Right atrium auricular region (tissue), 2 donors: ENCODE measurements around the gene MAP2K4. TPM values are rescaled to one million over a fixed set of nuclear protein-coding genes. Genes with fewer than 3 reads are reported as not detected.

Source experiments
- DNase-seq: peaks from one replicate; pipeline ENCODE4 v3.0.0-alpha.2; 2019; ENCODE audit warnings: low spot score
- H3K27ac ChIP-seq, 2 donors: fragments of 200-600 bp; sonication (generic); 1 replicate in 1 of 2; 2 replicates in 1 of 2; pipeline ENCODE4 v1.5.1; 2016 to 2019
- H3K27me3 ChIP-seq, 2 donors: fragments of 200-600 bp; sonication (generic); one replicate each; pipeline versions ENCODE4 v1.5.1 to v1.6.0; 2017 to 2019
- H3K36me3 ChIP-seq: fragments of 200-600 bp; sonication (generic); one replicate; pipeline ENCODE4 v1.5.1; 2016
- H3K4me1 ChIP-seq, 2 donors: fragments of 200-600 bp; sonication (generic); one replicate each; pipeline versions ENCODE4 v1.5.1 to v1.6.0; 2017 to 2019
- H3K4me3 ChIP-seq, 2 donors: fragments of 200-600 bp; sonication (generic); 1 replicate in 1 of 2; 2 replicates in 1 of 2; pipeline ENCODE4 v1.5.1; 2017 to 2019; ENCODE audit warnings: mild to moderate bottlenecking in 1 of 2, moderate library complexity in 1 of 2
- H3K9me3 ChIP-seq, 2 donors: fragments of 200-600 bp; sonication (generic); one replicate each; pipeline ENCODE4 v1.5.1; 2019
- total RNA-seq, 2 donors: library from RNA; depleted of rRNA; stranded (reverse); fragments of >200 nt; gene quantifications; one replicate each; pipeline ENCODE4 v1.1.0, GENCODE V29; 2016
- TF ChIP-seq, protein P1 (sequence below), 2 donors: fragments of 200-600 bp; sonication (generic); IDR thresholded peaks; one replicate each; pipeline ENCODE4 v1.5.1; 2019; ENCODE audit warnings: antibody characterized with exemption in 2 of 2

Gene MAP2K4
- total RNA-seq, 2 donors from 2014 or later: 19.8 to 25.2 TPM

DNA sequence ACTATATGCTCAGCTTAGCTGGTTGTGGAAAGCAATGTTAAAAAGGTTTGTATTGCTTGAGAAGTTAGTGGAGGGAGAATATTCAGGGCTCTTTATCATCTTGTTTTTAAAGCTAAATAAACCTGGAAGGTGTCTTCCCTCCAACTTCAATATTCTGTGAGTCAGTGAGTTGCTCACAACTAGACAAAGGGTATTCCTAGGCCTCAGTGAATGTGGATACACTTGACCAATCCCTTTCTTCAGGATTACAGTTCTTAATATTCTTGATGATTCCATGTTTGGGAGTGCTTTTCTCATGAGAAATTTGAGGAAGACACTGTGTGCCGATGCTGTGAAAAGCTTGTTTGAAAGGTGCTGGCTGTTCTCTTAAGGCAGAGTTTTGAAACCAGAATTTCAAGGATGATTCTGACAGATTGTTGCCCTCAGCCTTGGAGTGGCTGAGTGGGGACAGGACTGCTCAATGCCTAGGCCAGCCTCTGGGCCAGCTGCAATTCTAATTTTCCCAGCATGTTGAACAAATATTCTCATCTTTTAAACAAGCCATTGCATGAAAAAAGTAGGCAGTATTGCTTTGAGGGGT lies 30.1 kb downstream of the MAP2K4 start:
- H3K9me3 ChIP-seq: no peaks in the 10 kb centered on the region
- H3K4me3 ChIP-seq: no peak overlapping the region
- no peaks in the 10 kb centered on the region for H3K27me3 ChIP-seq
- TF ChIP-seq, protein P1, sequence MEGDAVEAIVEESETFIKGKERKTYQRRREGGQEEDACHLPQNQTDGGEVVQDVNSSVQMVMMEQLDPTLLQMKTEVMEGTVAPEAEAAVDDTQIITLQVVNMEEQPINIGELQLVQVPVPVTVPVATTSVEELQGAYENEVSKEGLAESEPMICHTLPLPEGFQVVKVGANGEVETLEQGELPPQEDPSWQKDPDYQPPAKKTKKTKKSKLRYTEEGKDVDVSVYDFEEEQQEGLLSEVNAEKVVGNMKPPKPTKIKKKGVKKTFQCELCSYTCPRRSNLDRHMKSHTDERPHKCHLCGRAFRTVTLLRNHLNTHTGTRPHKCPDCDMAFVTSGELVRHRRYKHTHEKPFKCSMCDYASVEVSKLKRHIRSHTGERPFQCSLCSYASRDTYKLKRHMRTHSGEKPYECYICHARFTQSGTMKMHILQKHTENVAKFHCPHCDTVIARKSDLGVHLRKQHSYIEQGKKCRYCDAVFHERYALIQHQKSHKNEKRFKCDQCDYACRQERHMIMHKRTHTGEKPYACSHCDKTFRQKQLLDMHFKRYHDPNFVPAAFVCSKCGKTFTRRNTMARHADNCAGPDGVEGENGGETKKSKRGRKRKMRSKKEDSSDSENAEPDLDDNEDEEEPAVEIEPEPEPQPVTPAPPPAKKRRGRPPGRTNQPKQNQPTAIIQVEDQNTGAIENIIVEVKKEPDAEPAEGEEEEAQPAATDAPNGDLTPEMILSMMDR (IDR thresholded peaks at IDR 0.05): no peak
- H3K4me1 ChIP-seq: peaks cover 0 to 34% of the 10 kb centered on the region in 2 donors
- H3K27ac ChIP-seq: no peak overlapping the region
- no peaks in the 10 kb centered on the region for H3K36me3 ChIP-seq
- DNase-seq: no peak

DNA sequence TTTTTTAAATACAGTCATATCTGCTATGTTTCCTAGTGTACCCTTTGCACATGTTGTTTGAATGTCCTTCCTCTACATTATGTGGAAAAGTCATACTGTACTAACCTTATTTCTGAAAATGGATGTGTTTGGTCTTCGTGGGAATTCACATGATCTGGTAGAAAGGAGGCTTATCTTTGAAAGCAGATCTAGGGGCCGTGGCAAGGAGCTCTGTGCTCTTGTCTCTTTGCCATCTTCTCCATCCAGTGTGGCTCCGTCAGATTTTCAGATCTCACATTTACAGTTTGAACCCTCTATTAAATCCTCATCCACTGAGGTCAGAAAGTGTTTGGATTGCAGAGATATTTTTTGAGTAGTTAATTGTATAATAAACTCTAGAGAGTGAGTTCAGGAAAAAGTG lies 32.9 kb downstream of the MAP2K4 start:
- no peak for DNase-seq
- TF ChIP-seq, protein P1 (IDR thresholded peaks at IDR 0.05): no peak
- H3K27ac ChIP-seq: no peak overlapping the region
- H3K36me3 ChIP-seq: no peaks in the 10 kb centered on the region
- no peaks in the 10 kb centered on the region for H3K27me3 ChIP-seq
- peaks cover 0 to 11% of the 10 kb centered on the region in 2 donors for H3K4me1 ChIP-seq
- H3K9me3 ChIP-seq: no peaks in the 10 kb centered on the region
- no peak overlapping the region for H3K4me3 ChIP-seq

DNA sequence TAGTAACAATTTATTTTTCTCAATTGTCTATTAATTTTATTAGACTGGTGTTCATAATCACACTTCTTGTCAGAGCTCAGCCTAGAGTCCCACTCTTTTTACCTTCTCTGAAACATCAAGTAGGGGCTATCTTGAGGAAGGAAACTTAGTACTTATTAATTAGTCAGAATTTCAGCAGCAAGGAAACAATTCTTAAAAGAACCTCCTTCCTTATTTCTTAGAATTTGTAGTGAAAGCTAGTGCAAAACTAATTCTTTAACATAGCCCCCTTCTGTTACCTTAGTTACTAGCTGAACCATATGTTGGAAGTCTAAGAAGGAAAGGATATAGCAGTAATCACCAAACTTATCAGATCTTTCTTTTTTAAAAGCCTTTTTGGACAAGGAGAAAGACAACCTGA lies 35.2 kb downstream of the MAP2K4 start:
- Histone ChIP-seq H3K9me3 (no peaks in the 10 kb centered on the region), H3K36me3 (no peaks in the 10 kb centered on the region), H3K27me3 (no peaks in the 10 kb centered on the region), H3K4me1 (peaks cover 0 to 3% of the 10 kb centered on the region in 2 donors), H3K4me3 (no peak overlapping the region), H3K27ac (no peak overlapping the region)
- TF ChIP-seq, protein P1 (IDR thresholded peaks at IDR 0.05): no peak
- DNase-seq: no peak

DNA sequence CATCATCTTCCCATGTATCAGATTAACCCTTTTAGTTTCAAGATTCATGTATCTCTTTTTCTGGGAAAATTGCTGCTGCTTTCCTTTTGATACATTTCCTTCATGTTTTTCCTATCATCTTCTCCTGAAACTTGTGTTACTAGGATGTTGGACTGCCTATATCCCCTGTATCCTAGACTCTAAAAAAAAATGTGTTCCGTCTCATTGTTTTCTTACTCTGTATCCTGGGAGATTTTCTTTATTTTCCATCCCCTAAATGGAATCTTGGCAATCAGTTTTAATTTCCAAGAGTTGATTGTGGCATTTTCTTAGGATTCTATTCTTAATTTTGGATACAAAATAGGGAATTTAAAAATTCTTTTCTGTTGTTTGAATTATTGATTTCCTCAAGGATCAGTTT lies 36.8 kb downstream of the MAP2K4 start:
- Histone ChIP-seq H3K4me1 (no peaks in the 10 kb centered on the region), H3K36me3 (no peaks in the 10 kb centered on the region), H3K27ac (no peak overlapping the region), H3K9me3 (no peaks in the 10 kb centered on the region), H3K4me3 (no peak overlapping the region), H3K27me3 (no peaks in the 10 kb centered on the region)
- DNase-seq: no peak
- TF ChIP-seq, protein P1 (IDR thresholded peaks at IDR 0.05): no peak

DNA sequence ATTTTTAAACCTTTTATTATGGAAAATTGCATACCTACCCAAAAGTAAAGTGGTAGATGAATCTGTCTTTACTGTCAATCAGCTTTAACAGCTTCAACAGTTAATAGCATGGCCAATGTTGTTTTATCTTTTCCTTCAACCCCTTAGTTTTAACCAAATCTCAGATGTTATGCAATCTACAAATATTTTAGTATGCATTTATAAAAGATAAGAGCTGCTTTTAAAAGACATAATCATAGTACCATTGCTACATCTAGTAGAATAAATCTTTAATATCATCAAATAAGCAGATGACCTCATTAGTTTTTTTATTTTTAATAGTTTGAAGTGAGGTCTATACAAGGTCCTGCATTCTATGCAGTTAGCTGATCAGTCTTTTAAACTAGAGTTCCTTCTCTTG lies 37.9 kb downstream of the MAP2K4 start:
- Histone ChIP-seq H3K4me3 (no peak overlapping the region), H3K27ac (no peak overlapping the region), H3K27me3 (no peaks in the 10 kb centered on the region), H3K36me3 (no peaks in the 10 kb centered on the region), H3K4me1 (no peaks in the 10 kb centered on the region), H3K9me3 (no peaks in the 10 kb centered on the region)
- TF ChIP-seq, protein P1 (IDR thresholded peaks at IDR 0.05): no peak
- no peak for DNase-seq

DNA sequence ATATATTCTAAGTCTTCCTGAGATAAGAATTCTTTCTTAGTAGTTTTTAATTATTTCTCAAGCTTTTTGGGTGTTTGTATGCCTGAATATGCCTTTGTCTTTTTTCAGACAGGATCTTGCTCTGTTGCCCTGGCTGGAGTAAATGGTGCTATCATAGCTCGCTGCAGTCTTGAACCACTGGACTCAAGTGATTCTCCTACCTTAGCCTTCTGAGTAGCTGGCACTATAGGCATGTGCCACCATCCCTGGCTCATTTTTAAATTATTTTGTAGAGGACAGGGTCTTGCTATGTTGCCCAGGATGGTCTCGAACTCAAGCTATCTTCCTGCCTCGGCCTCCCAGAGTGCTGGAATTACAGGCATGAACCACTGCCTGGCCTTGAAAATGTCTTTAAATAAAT lies 41.6 kb downstream of the MAP2K4 start:
- H3K36me3 ChIP-seq: no peaks in the 10 kb centered on the region
- DNase-seq: no peak
- H3K9me3 ChIP-seq: no peaks in the 10 kb centered on the region
- TF ChIP-seq, protein P1 (IDR thresholded peaks at IDR 0.05): no peak
- H3K27me3 ChIP-seq: no peaks in the 10 kb centered on the region
- no peak overlapping the region for H3K4me3 ChIP-seq
- H3K4me1 ChIP-seq: no peaks in the 10 kb centered on the region
- H3K27ac ChIP-seq: no peak overlapping the region
